ENCODE measurements around the gene TCOF1. TPM values are rescaled to one million over a fixed set of nuclear protein-coding genes. Genes with fewer than 3 reads are reported as not detected.

TCOF1 gene
- total RNA-seq, 1 donor from 2014 or later: 19.0 TPM

DNA sequence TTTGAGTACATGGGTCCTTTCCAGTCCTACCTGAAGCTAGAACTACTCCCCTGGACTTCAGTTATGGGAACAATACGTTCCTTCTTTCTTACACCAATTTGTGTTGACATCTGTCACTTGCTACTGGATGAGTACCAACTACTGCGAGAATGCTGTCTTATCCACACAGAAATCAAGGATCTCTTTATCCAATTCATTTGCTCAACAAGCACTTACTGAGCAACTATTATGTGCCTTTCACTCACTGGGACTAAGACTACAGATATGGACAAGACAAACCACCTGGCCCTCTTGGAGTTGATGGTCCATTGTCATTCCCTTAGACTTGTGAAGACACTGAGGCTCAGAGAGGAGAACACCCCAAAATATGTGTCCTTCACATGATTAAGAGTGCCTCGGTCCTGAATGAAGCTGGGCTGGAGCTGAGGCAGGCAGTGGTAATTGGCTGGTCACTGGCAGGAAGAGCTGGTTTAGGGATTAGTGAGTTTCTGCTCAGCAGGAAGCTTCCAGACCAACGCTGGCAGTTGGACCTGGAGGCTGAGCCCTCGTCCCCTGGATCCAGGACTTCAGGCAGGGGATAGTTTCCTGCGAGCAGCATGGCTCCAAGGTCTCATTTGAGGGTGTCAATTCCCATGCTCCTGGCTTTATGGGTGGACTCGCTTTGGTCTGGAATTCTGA, 46.3 kb upstream of the TCOF1 start:
- no peaks in the 10 kb centered on the region for H3K27me3 Mint-ChIP-seq (ENCODE audit: low read depth)
- TF ChIP-seq, protein P1, sequence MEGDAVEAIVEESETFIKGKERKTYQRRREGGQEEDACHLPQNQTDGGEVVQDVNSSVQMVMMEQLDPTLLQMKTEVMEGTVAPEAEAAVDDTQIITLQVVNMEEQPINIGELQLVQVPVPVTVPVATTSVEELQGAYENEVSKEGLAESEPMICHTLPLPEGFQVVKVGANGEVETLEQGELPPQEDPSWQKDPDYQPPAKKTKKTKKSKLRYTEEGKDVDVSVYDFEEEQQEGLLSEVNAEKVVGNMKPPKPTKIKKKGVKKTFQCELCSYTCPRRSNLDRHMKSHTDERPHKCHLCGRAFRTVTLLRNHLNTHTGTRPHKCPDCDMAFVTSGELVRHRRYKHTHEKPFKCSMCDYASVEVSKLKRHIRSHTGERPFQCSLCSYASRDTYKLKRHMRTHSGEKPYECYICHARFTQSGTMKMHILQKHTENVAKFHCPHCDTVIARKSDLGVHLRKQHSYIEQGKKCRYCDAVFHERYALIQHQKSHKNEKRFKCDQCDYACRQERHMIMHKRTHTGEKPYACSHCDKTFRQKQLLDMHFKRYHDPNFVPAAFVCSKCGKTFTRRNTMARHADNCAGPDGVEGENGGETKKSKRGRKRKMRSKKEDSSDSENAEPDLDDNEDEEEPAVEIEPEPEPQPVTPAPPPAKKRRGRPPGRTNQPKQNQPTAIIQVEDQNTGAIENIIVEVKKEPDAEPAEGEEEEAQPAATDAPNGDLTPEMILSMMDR (IDR thresholded peaks at IDR 0.05): no peak
- no peaks in the 10 kb centered on the region for H3K9me3 Mint-ChIP-seq (ENCODE audit: low read depth)
- peaks cover 15% of the 10 kb centered on the region for H3K4me1 Mint-ChIP-seq (ENCODE audit: low read depth)
- H3K36me3 Mint-ChIP-seq (ENCODE audit: low read depth): no peaks in the 10 kb centered on the region
- no peak overlapping the region for H3K4me3 Mint-ChIP-seq (ENCODE audit: unreplicated experiment)
- no peak overlapping the region for H3K27ac Mint-ChIP-seq (ENCODE audit: unreplicated experiment)
- DNase-seq (ENCODE audit: low spot score): no peak

- H3K27ac Mint-ChIP-seq (ENCODE audit: unreplicated experiment): no peak overlapping the region
- H3K27me3 Mint-ChIP-seq (ENCODE audit: low read depth): no peaks in the 10 kb centered on the region
- peaks cover 23% of the 10 kb centered on the region for H3K4me1 Mint-ChIP-seq (ENCODE audit: low read depth)
- H3K9me3 Mint-ChIP-seq (ENCODE audit: low read depth): no peaks in the 10 kb centered on the region
- H3K4me3 Mint-ChIP-seq (ENCODE audit: unreplicated experiment): no peak overlapping the region
- TF ChIP-seq, protein P1 (IDR thresholded peaks at IDR 0.05): no peak
- DNase-seq (ENCODE audit: low spot score): no peak
- no peaks in the 10 kb centered on the region for H3K36me3 Mint-ChIP-seq (ENCODE audit: low read depth)
These were observed 45.0 kb upstream of the TCOF1 start for GRCh38 chr5:150312518-150312917.

- Mint-ChIP-seq H3K4me1 (ENCODE audit: low read depth) (peaks cover 33% of the 10 kb centered on the region), H3K36me3 (ENCODE audit: low read depth) (no peaks in the 10 kb centered on the region), H3K9me3 (ENCODE audit: low read depth) (no peaks in the 10 kb centered on the region), H3K4me3 (ENCODE audit: unreplicated experiment) (no peak overlapping the region), H3K27ac (ENCODE audit: unreplicated experiment) (no peak overlapping the region), H3K27me3 (ENCODE audit: low read depth) (no peaks in the 10 kb centered on the region)
- TF ChIP-seq, protein P1 (IDR thresholded peaks at IDR 0.05): no peak
- no peak for DNase-seq (ENCODE audit: low spot score)
These were observed 44.0 kb upstream of the TCOF1 start for GRCh38 chr5:150313501-150313900.

DNA sequence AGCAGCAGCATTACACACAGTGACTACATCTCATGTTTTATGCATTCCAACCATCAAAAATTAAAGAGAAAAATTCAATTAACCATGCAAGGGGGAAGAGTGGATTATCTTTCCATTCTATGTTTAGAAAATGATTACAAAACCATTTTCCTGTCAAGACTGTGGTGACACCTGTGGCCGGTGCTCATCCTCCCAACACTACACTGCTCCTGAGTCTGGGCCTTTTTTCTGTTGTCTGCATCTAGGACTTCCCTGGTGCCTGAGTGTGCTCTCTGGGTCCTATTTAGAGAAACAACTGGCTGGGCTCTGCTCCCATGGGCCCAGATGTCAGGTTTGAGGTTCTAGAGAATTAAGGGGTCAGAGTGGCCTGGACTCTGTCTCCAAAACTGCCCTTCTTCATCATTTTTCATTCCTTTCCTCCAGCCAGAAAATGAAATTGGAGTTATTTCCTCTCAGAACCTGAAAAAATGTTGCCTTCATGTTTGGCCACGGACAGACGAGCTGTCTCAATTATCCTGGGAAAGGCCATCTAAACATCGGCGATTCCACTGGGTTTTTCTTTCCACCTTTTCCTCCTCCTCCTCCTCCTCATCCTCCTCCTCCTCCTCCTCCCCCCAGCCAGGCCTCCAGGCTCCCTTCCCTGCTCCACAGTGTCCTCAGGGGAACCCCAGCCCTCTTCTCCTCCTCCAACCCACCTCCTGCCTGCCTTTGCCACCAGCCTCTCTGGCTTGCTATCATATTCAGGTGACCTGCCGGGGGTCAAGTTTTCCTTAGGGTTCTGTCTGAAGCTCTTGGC, 43.4 kb upstream of the TCOF1 start:
- no peaks in the 10 kb centered on the region for H3K36me3 Mint-ChIP-seq (ENCODE audit: low read depth)
- peak; percentile 37 for DNase-seq (ENCODE audit: low spot score)
- H3K4me1 Mint-ChIP-seq (ENCODE audit: low read depth): peaks cover 39% of the 10 kb centered on the region
- no peaks in the 10 kb centered on the region for H3K27me3 Mint-ChIP-seq (ENCODE audit: low read depth)
- peak overlapping the region; percentile 24 for H3K27ac Mint-ChIP-seq (ENCODE audit: unreplicated experiment)
- no peaks in the 10 kb centered on the region for H3K9me3 Mint-ChIP-seq (ENCODE audit: low read depth)
- no peak overlapping the region for H3K4me3 Mint-ChIP-seq (ENCODE audit: unreplicated experiment)
- TF ChIP-seq, protein P1 (IDR thresholded peaks at IDR 0.05): no peak

DNA sequence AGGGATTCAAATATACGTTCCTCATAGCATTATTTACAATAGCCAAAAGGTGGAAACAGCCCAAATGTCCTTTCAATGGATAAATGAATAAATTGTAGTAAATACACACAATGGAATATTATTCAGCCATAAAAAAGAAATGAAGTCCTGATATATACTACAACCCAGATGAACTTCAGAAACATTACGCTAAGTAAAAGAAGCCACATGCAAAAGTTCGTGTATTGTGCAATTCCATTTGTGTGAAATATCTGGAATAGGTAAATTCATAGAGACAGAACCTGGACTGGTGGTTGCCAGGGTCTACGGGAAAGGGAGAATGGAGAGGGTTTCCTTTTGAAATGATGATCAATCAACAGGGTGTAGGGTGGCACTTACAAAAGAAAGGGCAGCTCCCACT, 42.3 kb upstream of the TCOF1 start:
- Mint-ChIP-seq H3K4me1 (ENCODE audit: low read depth) (peaks cover 51% of the 10 kb centered on the region), H3K4me3 (ENCODE audit: unreplicated experiment) (no peak overlapping the region), H3K9me3 (ENCODE audit: low read depth) (no peaks in the 10 kb centered on the region), H3K27ac (ENCODE audit: unreplicated experiment) (no peak overlapping the region), H3K36me3 (ENCODE audit: low read depth) (no peaks in the 10 kb centered on the region), H3K27me3 (ENCODE audit: low read depth) (no peaks in the 10 kb centered on the region)
- TF ChIP-seq, protein P1 (IDR thresholded peaks at IDR 0.05): no peak
- no peak for DNase-seq (ENCODE audit: low spot score)
